Caco-2 (cell line): ENCODE results near the gene PMP22. TPM values are rescaled to one million over a fixed set of nuclear protein-coding genes. Genes with fewer than 3 reads are reported as not detected.

Source experiments
- BruUV-seq: library from RNA; stranded (reverse); fragments of 400-500 nt; replicated peaks from 2 replicates; lab custom pipeline; 2021; lab: Mats Ljungman, UMichigan
- CTCF ChIA-PET: fragments of 300-600 bp; sonication (Branson Sonifier 250); formaldehyde crosslinking; loops from one replicate; lab custom pipeline; 2022; ENCODE audit warnings: antibody characterized with exemption; lab: Charles Lee
- POLR2A ChIA-PET: fragments of 300-600 bp; sonication (Branson Sonifier 250); formaldehyde crosslinking; loops from one replicate; lab custom pipeline; 2022; ENCODE audit warnings: antibody characterized with exemption; lab: Charles Lee
- DNase-seq, 2 experiments: peaks; one replicate each; pipeline versions ENCODE4 v3.0.0 to v3.0.0-alpha.2; 2020 to 2022
- H3K27me3 ChIP-seq: replicated peaks from 2 replicates; pipeline ENCODE4 v1.6.0; 2011; ENCODE audit warnings: low read length; ENCODE audit not compliant: control insufficient read depth, insufficient read depth
- H3K36me3 ChIP-seq: 2 replicates; pipeline ENCODE4 v1.5.1; 2011; ENCODE audit warnings: low read length; ENCODE audit not compliant: control insufficient read depth, insufficient read depth
- H3K4me1 ChIP-seq: fragments of 250-450 bp; sonication (Bioruptor Pico); 2 replicates; pipeline ENCODE4 v1.5.1; 2020; ENCODE audit warnings: mild to moderate bottlenecking
- H3K4me3 ChIP-seq: 2 replicates; pipeline ENCODE4 v1.5.1; 2011; ENCODE audit warnings: low read depth, mild to moderate bottlenecking, control low read depth, low read length
- H3K9me3 ChIP-seq: fragments of 250-450 bp; sonication (Bioruptor Pico); 2 replicates; pipeline ENCODE4 v1.5.1; 2020; ENCODE audit warnings: mild to moderate bottlenecking, moderate library complexity
- H3K27ac Mint-ChIP-seq: one replicate; pipeline ENCODE4 v1.8.0; 2022; ENCODE audit warnings: mixed read lengths; ENCODE audit not compliant: unreplicated experiment
- H3K27me3 Mint-ChIP-seq: one replicate; pipeline ENCODE4 v1.8.0; 2022; ENCODE audit warnings: mixed read lengths; ENCODE audit not compliant: insufficient read depth, unreplicated experiment
- H3K36me3 Mint-ChIP-seq: one replicate; pipeline ENCODE4 v1.8.0; 2022; ENCODE audit warnings: mild to moderate bottlenecking, mixed read lengths; ENCODE audit not compliant: insufficient read depth, unreplicated experiment
- H3K4me1 Mint-ChIP-seq: one replicate; pipeline ENCODE4 v1.8.0; 2022; ENCODE audit warnings: low read depth, mixed read lengths; ENCODE audit not compliant: unreplicated experiment
- H3K4me3 Mint-ChIP-seq: one replicate; pipeline ENCODE4 v1.8.0; 2022; ENCODE audit warnings: mild to moderate bottlenecking, moderate library complexity, mixed read lengths; ENCODE audit not compliant: unreplicated experiment
- H3K9me3 Mint-ChIP-seq: one replicate; pipeline ENCODE4 v1.8.0; 2022; ENCODE audit warnings: mixed read lengths; ENCODE audit not compliant: unreplicated experiment
- intact Hi-C: fragments of 100-400 bp; cut with micrococcal nuclease; formaldehyde crosslinking; loops from one replicate; pipeline ENCODE4 v1.10.0; 2022; ENCODE audit not compliant: unreplicated experiment
- total RNA-seq: library from RNA; stranded (reverse); gene quantifications from 2 replicates; pipeline ENCODE4 v1.2.3, GENCODE V29; 2022
- TF ChIP-seq, protein P1 (sequence below), 2 experiments: fragments of 200-600 bp in 1 of 2; IDR thresholded peaks; 1 replicate in 1 of 2; 2 replicates in 1 of 2; pipeline versions ENCODE4 v1.5.1 to v1.8.0; 2011 to 2022; ENCODE audit warnings: antibody characterized with exemption in 1 of 2, control low read depth in 1 of 2, inconsistent platforms in 1 of 2, low read depth in 1 of 2, low read length in 1 of 2, mild to moderate bottlenecking in 1 of 2, moderate library complexity in 1 of 2; ENCODE audit not compliant: insufficient read depth in 1 of 2, severe bottlenecking in 1 of 2, unreplicated experiment in 1 of 2

The PMP22 gene
- total RNA-seq, 1 experiment from 2014 or later: 7.3 TPM

DNA sequence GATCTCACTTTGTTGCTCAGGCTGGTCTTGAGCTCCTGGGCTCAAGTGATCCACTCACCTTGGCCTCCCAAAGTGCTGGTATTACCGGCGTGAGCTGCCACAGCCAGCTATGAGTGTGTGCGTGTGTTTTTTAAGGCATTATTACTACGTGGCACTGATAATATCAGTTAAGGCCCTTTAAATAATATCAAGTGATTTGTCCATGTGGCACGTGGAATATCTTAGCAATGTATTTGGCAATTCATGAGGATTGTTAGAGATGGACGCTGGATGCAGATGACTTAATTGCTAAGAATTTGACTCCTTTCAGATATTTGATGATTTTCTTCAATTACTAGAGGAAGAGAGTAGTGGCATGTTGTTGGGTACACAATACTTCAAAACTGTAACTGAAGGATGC, 25.5 kb upstream of the PMP22 start:
- Histone ChIP-seq H3K9me3 (no peaks in the 10 kb centered on the region), H3K27me3 (no peaks in the 10 kb centered on the region), H3K4me3 (no peak overlapping the region), H3K36me3 (no peaks in the 10 kb centered on the region), H3K4me1 (no peaks in the 10 kb centered on the region)
- Mint-ChIP-seq H3K27me3 (no peaks in the 10 kb centered on the region), H3K9me3 (no peaks in the 10 kb centered on the region), H3K4me1 (peaks cover 8% of the 10 kb centered on the region), H3K27ac (no peak overlapping the region), H3K4me3 (no peak overlapping the region), H3K36me3 (no peaks in the 10 kb centered on the region)
- BruUV-seq: no TSS peak
- intact Hi-C loops: no loop called here
- TF ChIP-seq, protein P1, sequence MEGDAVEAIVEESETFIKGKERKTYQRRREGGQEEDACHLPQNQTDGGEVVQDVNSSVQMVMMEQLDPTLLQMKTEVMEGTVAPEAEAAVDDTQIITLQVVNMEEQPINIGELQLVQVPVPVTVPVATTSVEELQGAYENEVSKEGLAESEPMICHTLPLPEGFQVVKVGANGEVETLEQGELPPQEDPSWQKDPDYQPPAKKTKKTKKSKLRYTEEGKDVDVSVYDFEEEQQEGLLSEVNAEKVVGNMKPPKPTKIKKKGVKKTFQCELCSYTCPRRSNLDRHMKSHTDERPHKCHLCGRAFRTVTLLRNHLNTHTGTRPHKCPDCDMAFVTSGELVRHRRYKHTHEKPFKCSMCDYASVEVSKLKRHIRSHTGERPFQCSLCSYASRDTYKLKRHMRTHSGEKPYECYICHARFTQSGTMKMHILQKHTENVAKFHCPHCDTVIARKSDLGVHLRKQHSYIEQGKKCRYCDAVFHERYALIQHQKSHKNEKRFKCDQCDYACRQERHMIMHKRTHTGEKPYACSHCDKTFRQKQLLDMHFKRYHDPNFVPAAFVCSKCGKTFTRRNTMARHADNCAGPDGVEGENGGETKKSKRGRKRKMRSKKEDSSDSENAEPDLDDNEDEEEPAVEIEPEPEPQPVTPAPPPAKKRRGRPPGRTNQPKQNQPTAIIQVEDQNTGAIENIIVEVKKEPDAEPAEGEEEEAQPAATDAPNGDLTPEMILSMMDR (IDR thresholded peaks at IDR 0.05; ENCODE audit: insufficient read depth in 1 of 2, low read depth in 1 of 2, low read length in 1 of 2, severe bottlenecking in 1 of 2, unreplicated experiment in 1 of 2): no peak
- POLR2A ChIA-PET: no interaction called here
- DNase-seq: no peak
- CTCF ChIA-PET: no interaction called here

DNA sequence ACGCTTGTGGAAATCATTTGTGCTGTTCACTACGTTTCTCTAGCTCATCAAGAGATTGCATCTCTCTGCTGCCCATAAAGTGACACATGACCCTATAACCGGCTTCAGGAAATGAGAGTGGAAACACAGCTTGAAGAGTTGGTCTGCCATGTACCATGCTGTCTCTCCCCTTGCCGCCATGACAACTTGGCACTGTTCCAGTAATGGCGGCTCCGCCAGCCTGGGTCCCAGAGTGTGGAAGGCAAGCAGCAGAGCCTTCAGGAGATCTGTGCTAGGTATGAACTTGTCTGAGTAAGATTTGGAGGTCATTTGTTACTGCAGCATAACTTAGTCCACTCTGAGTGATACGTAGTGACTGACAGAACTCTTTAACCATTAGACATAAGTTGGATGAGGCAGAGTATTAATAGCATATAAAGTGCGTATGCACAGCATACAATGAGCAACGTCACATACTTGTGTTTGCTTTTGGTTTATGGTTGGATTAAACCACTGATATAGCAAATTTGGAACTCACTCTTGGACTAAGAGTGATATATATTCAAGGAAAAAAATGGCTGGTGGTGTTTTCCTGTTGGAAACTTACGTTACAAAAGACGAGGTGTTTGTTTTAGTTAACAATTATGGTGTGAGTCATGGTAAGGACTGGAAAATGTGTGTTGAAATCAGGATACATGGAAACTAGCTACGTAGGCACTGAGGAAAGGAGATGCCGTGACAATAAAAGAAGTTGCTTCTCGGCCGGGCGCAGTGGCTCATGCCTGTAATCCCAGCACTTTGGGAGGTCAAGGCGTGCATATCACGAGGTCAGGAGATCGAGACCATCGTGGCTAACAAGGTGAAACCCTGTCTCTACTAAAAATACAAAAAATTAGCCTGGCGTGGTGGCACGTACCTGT, 24.4 kb upstream of the PMP22 start:
- TF ChIP-seq, protein P1 (IDR thresholded peaks at IDR 0.05; ENCODE audit: insufficient read depth in 1 of 2, low read depth in 1 of 2, low read length in 1 of 2, severe bottlenecking in 1 of 2, unreplicated experiment in 1 of 2): no peak

DNA sequence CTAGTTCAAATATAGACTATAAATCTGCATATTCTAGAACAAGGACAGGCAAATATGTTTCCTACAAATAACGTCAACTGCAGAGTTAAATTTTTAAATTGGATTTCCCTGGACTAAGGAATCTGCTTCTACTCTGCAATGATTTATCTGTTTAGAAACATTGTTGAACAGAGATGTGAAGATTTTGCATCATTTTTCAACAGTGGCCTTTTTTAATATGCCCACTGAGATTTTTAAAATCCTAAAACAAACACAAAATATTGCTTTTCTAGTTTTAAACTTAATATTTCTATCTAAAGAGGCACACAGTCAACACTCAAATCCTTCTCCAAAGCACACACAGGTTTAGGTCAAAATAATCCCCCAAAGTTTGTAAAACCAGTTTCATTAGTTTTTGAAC, 23.7 kb upstream of the PMP22 start:
- Histone ChIP-seq H3K4me3 (no peak overlapping the region), H3K27me3 (no peaks in the 10 kb centered on the region), H3K36me3 (no peaks in the 10 kb centered on the region), H3K9me3 (no peaks in the 10 kb centered on the region), H3K4me1 (no peaks in the 10 kb centered on the region)
- Mint-ChIP-seq H3K4me1 (peaks cover 8% of the 10 kb centered on the region), H3K27ac (no peak overlapping the region), H3K4me3 (no peak overlapping the region), H3K36me3 (no peaks in the 10 kb centered on the region), H3K9me3 (no peaks in the 10 kb centered on the region), H3K27me3 (no peaks in the 10 kb centered on the region)
- no TSS peak for BruUV-seq
- intact Hi-C loops: no loop called here
- ChIA-PET CTCF (no interaction called here), POLR2A (no interaction called here)
- no peak for DNase-seq
- TF ChIP-seq, protein P1 (IDR thresholded peaks at IDR 0.05; ENCODE audit: insufficient read depth in 1 of 2, low read depth in 1 of 2, low read length in 1 of 2, severe bottlenecking in 1 of 2, unreplicated experiment in 1 of 2): no peak

More for the DNA sequence above, 24.4 kb upstream of the PMP22 start:
- CTCF ChIA-PET: no interaction called here
- DNase-seq: no peak
- BruUV-seq: no TSS peak
- intact Hi-C loops: no loop called here
- H3K36me3 Mint-ChIP-seq: no peaks in the 10 kb centered on the region
- Histone ChIP-seq H3K9me3 (no peaks in the 10 kb centered on the region), H3K4me1 (no peaks in the 10 kb centered on the region), H3K4me3 (no peak overlapping the region), H3K36me3 (no peaks in the 10 kb centered on the region), H3K27me3 (no peaks in the 10 kb centered on the region)
- POLR2A ChIA-PET: no interaction called here
- no peak overlapping the region for H3K4me3 Mint-ChIP-seq
- no peaks in the 10 kb centered on the region for H3K27me3 Mint-ChIP-seq
- H3K9me3 Mint-ChIP-seq: no peaks in the 10 kb centered on the region
- no peak overlapping the region for H3K27ac Mint-ChIP-seq
- peaks cover 8% of the 10 kb centered on the region for H3K4me1 Mint-ChIP-seq
